DOHH2 (cell line): ENCODE measurements around the gene CHD5.

Source experiments
- H3F3A ChIP-seq: fragments of 200-600 bp; sonication (generic), shearing (Covaris generic); 2 replicates; pipeline ENCODE4 v1.6.0; 2016; ENCODE audit warnings: antibody characterized with exemption, mild to moderate bottlenecking; ENCODE audit not compliant: control insufficient read depth, insufficient read depth
- H3K27ac ChIP-seq: fragments of 200-600 bp; sonication (generic); 2 replicates; pipeline ENCODE4 v1.5.1; 2014; ENCODE audit warnings: low read depth, mild to moderate bottlenecking, low read length, moderate library complexity
- H3K27me3 ChIP-seq: fragments of 200-600 bp; sonication (generic); 2 replicates; pipeline ENCODE4 v1.6.1; 2014; ENCODE audit warnings: mild to moderate bottlenecking, low read length, mixed read lengths; ENCODE audit not compliant: control insufficient read depth
- H3K36me3 ChIP-seq: fragments of 200-600 bp; sonication (generic); 2 replicates; pipeline ENCODE4 v1.6.1; 2014; ENCODE audit warnings: mild to moderate bottlenecking, low read length, moderate library complexity, mixed read lengths; ENCODE audit not compliant: control insufficient read depth
- H3K4me1 ChIP-seq: fragments of 200-600 bp; sonication (generic); 2 replicates; pipeline ENCODE4 v1.6.1; 2014; ENCODE audit warnings: mild to moderate bottlenecking, low read length, mixed read lengths; ENCODE audit not compliant: control insufficient read depth
- H3K4me2 ChIP-seq: fragments of 200-600 bp; sonication (generic); 2 replicates; pipeline ENCODE4 v1.6.0; 2014; ENCODE audit warnings: mild to moderate bottlenecking, low read length, moderate library complexity
- H3K4me3 ChIP-seq: fragments of 200-600 bp; sonication (generic); 2 replicates; pipeline ENCODE4 v1.5.1; 2014; ENCODE audit warnings: mild to moderate bottlenecking, low read length, mixed read lengths
- H3K79me2 ChIP-seq: fragments of 200-600 bp; sonication (generic); 2 replicates; pipeline ENCODE4 v1.6.1; 2014; ENCODE audit warnings: mild to moderate bottlenecking, low read length, mixed read lengths; ENCODE audit not compliant: control insufficient read depth
- H3K9me2 ChIP-seq: fragments of 200-600 bp; sonication (generic); replicated peaks from 2 replicates; pipeline ENCODE4 v1.6.1; 2014; ENCODE audit warnings: mild to moderate bottlenecking, low read length, mixed read lengths; ENCODE audit not compliant: control insufficient read depth
- H3K9me3 ChIP-seq: fragments of 200-600 bp; sonication (generic); 2 replicates; pipeline ENCODE4 v1.6.1; 2014; ENCODE audit warnings: antibody characterized with exemption, low read length, mixed read lengths; ENCODE audit not compliant: control insufficient read depth, insufficient read depth
- H4K20me1 ChIP-seq: fragments of 200-600 bp; sonication (generic); 2 replicates; pipeline ENCODE4 v1.6.0; 2014; ENCODE audit warnings: low read depth, mild to moderate bottlenecking, antibody characterized with exemption, low read length, moderate library complexity; ENCODE audit not compliant: control insufficient read depth, insufficient read depth
- EZH2phosphoT487 ChIP-seq: fragments of 200-600 bp; sonication (generic); IDR thresholded peaks from 2 replicates; pipeline ENCODE4 v1.6.1; 2017; ENCODE audit warnings: borderline replicate concordance, mild to moderate bottlenecking, antibody characterized with exemption, low read length, moderate library complexity, mixed read lengths
- TF ChIP-seq, protein P1 (sequence below): fragments of 200-600 bp; sonication (generic); IDR thresholded peaks from one replicate; pipeline ENCODE4 v1.5.1; 2014; ENCODE audit warnings: antibody characterized with exemption, mild to moderate bottlenecking, low read depth, low read length; ENCODE audit not compliant: poor library complexity, severe bottlenecking

CHD5 gene

DNA sequence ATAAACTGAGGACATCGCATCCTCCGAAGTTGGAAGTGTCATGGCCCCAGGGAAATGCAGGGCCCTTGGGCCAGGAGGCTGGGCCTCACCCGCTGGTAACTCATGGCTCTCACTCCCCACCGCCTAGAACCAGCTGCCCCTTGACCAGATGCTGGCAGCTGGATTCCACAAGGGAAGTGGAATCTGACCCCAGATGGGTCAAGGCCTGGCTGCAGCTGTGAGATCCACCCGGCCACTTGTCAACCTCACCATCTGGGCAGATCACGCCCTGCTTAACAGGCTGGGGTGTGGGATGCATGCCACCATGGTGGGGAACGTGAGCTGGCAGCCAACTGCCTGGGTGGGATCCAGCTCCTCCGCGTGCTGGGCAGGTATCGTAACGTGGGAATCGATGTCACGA is 108.9 kb downstream of the CHD5 start:
- Histone ChIP-seq H3K4me2 (no peak overlapping the region), H3K36me3 (no peaks in the 10 kb centered on the region), H3K9me3 (no peaks in the 10 kb centered on the region), H3K4me1 (no peaks in the 10 kb centered on the region), H4K20me1 (no peaks in the 10 kb centered on the region), H3F3A (no peaks in the 10 kb centered on the region), H3K4me3 (no peak overlapping the region), H3K79me2 (no peaks in the 10 kb centered on the region), H3K27me3 (no peaks in the 10 kb centered on the region), H3K9me2 (no peaks in the 10 kb centered on the region), H3K27ac (no peak overlapping the region)
- TF ChIP-seq EZH2phosphoT487: no peak
- TF ChIP-seq, protein P1, sequence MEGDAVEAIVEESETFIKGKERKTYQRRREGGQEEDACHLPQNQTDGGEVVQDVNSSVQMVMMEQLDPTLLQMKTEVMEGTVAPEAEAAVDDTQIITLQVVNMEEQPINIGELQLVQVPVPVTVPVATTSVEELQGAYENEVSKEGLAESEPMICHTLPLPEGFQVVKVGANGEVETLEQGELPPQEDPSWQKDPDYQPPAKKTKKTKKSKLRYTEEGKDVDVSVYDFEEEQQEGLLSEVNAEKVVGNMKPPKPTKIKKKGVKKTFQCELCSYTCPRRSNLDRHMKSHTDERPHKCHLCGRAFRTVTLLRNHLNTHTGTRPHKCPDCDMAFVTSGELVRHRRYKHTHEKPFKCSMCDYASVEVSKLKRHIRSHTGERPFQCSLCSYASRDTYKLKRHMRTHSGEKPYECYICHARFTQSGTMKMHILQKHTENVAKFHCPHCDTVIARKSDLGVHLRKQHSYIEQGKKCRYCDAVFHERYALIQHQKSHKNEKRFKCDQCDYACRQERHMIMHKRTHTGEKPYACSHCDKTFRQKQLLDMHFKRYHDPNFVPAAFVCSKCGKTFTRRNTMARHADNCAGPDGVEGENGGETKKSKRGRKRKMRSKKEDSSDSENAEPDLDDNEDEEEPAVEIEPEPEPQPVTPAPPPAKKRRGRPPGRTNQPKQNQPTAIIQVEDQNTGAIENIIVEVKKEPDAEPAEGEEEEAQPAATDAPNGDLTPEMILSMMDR: no peak

DNA sequence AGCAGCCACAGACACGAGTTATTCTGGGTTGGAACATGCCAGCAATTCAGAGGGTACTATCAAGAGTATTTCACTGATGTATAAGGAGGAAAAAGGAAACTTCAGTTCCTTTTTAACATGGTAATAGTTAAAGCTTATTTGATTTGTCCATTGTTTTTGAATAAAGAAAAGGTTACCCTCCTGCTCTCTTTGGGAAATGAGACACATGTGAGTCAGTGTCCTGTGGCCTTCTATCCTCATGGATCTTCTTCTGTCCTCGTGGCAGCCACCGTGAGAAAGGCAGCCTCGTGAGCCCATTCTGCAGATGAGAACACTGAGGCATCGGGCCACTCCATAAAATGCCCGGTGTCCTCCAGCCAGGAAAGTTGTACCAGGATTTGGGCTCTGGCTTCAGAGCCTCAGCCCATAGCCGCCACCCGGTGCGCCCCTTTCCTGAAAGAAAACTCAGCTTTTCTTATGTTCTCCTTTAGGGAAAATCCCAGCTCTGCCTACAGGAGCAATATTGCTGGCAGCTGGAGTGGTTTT is 109.6 kb downstream of the CHD5 start:
- Histone ChIP-seq H3K4me3 (no peak overlapping the region), H3F3A (no peaks in the 10 kb centered on the region), H3K79me2 (no peaks in the 10 kb centered on the region), H3K4me2 (no peak overlapping the region), H4K20me1 (no peaks in the 10 kb centered on the region), H3K4me1 (no peaks in the 10 kb centered on the region), H3K9me3 (no peaks in the 10 kb centered on the region), H3K27ac (no peak overlapping the region), H3K36me3 (no peaks in the 10 kb centered on the region), H3K27me3 (no peaks in the 10 kb centered on the region), H3K9me2 (no peaks in the 10 kb centered on the region)
- TF ChIP-seq EZH2phosphoT487: no peak
- TF ChIP-seq, protein P1: no peak

DNA sequence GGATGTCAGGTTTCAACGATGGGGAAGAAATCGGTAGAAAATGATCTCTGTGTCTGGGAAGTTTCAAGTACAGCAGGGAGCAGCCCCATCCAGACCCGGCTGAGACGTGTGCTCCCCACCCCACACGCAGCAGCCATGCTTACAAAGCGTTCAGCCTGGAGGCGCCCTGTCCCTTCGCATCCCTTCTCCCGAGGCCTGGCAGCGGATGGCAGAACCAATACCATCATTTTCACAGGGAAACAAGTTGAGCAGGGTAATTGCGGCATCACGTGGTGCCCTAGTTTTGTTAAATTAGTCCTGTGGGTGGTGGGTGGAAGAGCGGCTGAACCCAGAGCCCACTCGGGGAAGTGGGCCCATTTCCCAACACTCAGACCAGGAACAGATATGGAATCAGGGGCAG is 110.5 kb downstream of the CHD5 start:
- no peaks in the 10 kb centered on the region for H3K79me2 ChIP-seq
- H3K27me3 ChIP-seq: no peaks in the 10 kb centered on the region
- no peaks in the 10 kb centered on the region for H4K20me1 ChIP-seq
- TF ChIP-seq, protein P1: no peak
- no peak for TF ChIP-seq EZH2phosphoT487
- H3K36me3 ChIP-seq: no peaks in the 10 kb centered on the region
- H3K9me2 ChIP-seq: no peaks in the 10 kb centered on the region
- no peaks in the 10 kb centered on the region for H3K4me1 ChIP-seq
- no peaks in the 10 kb centered on the region for H3K9me3 ChIP-seq
- H3K4me3 ChIP-seq: no peak overlapping the region
- no peak overlapping the region for H3K4me2 ChIP-seq
- no peak overlapping the region for H3K27ac ChIP-seq
- H3F3A ChIP-seq: no peaks in the 10 kb centered on the region
